Lower leg skin (tissue), 3 donors: Measurements from ENCODE around the gene CRISPLD2.

ENCODE experiments used
- CTCF ChIP-seq, 3 donors: fragments of 450-650 bp; IDR thresholded peaks; one replicate each; pipeline ENCODE4 v1.5.1; 2016; ENCODE audit warnings: antibody characterized with exemption in 3 of 3, mild to moderate bottlenecking in 3 of 3, moderate library complexity in 2 of 3
- POLR2A ChIP-seq, 2 donors: fragments of 450-650 bp; IDR thresholded peaks; one replicate each; pipeline ENCODE4 v1.6.1; 2016 to 2017; ENCODE audit warnings: antibody characterized with exemption in 2 of 2, mild to moderate bottlenecking in 1 of 2, moderate library complexity in 1 of 2

GRCh38 chr16:84874004-84874435 is 54.2 kb downstream of the CRISPLD2 start:
- TF ChIP-seq POLR2A (IDR thresholded peaks at IDR 0.05) = no peak
- TF ChIP-seq CTCF (IDR thresholded peaks at IDR 0.05) = no peak
